IMR-90 (cell line): Measurements from ENCODE around the gene NCBP2. TPM values are rescaled to one million over a fixed set of nuclear protein-coding genes. Genes with fewer than 3 reads are reported as not detected.

Experiments used
- ATAC-seq: fragments of 200-7000 bp; cut with Tn5 transposase; 2 replicates; pipeline ENCODE4 v1.9.1; 2020; ENCODE audit warnings: low read depth, mild to moderate bottlenecking, moderate library complexity
- BruUV-seq: library from RNA; stranded (reverse); fragments of 400-500 nt; replicated peaks from 2 replicates; lab custom pipeline; 2021; lab: Mats Ljungman, UMichigan
- CTCF ChIA-PET: fragments of 300-600 bp; formaldehyde crosslinking; extraction: SDS; loops from one replicate; lab custom pipeline; 2021; ENCODE audit warnings: antibody characterized with exemption; lab: Yijun Ruan, JAX
- POLR2A ChIA-PET: fragments of 300-600 bp; sonication (Branson Sonifier 250); formaldehyde crosslinking; loops from one replicate; lab custom pipeline; 2022; ENCODE audit warnings: antibody characterized with exemption; ENCODE audit not compliant: unreplicated experiment; lab: Charles Lee
- DNase-seq: peaks from one replicate; pipeline ENCODE4 v3.0.0; 2013
- H2AFZ ChIP-seq: replicated peaks from 2 replicates; pipeline ENCODE3; 2013; ENCODE audit warnings: low read length, mild to moderate bottlenecking; ENCODE audit not compliant: poor library complexity
- H2AK5ac ChIP-seq: 2 replicates; pipeline ENCODE4 v1.6.1; 2013; ENCODE audit warnings: low read depth, low read length, inconsistent platforms
- H2AK9ac ChIP-seq: replicated peaks from 2 replicates; pipeline ENCODE3; 2013; ENCODE audit warnings: mild to moderate bottlenecking, low read depth, low read length, moderate library complexity; ENCODE audit not compliant: poor library complexity
- H2BK120ac ChIP-seq: 2 replicates; pipeline ENCODE4 v1.6.1; 2013; ENCODE audit warnings: low read depth, low read length, inconsistent platforms
- H2BK15ac ChIP-seq: 3 replicates; pipeline ENCODE4 v1.6.1; 2013; ENCODE audit warnings: low read depth, low read length, inconsistent platforms
- H2BK20ac ChIP-seq: 2 replicates; pipeline ENCODE4 v1.6.1; 2013; ENCODE audit warnings: low read depth, mild to moderate bottlenecking, inconsistent platforms, low read length, moderate library complexity
- H2BK5ac ChIP-seq: 2 replicates; pipeline ENCODE4 v1.6.1; 2013; ENCODE audit warnings: mild to moderate bottlenecking, low read depth, low read length, inconsistent platforms; ENCODE audit not compliant: poor library complexity, severe bottlenecking
- H3K14ac ChIP-seq: replicated peaks from 2 replicates; pipeline ENCODE4 v1.6.1; 2013; ENCODE audit warnings: low read depth, low read length, inconsistent platforms
- H3K18ac ChIP-seq: 2 replicates; pipeline ENCODE4 v1.6.1; 2013; ENCODE audit warnings: low read depth, low read length, control low read depth
- H3K23ac ChIP-seq: 2 replicates; pipeline ENCODE4 v1.6.1; 2013; ENCODE audit warnings: low read depth, low read length, inconsistent platforms
- H3K27ac ChIP-seq: 2 replicates; pipeline ENCODE4 v1.5.1; 2013; ENCODE audit warnings: mild to moderate bottlenecking, control low read depth, low read length; ENCODE audit not compliant: insufficient read depth
- H3K27me3 ChIP-seq: 2 replicates; pipeline ENCODE4 v1.6.1; 2013; ENCODE audit warnings: low read length; ENCODE audit not compliant: control insufficient read depth, insufficient read depth
- H3K36me3 ChIP-seq: 2 replicates; pipeline ENCODE4 v1.6.1; 2013; ENCODE audit warnings: low read length, mixed read lengths; ENCODE audit not compliant: control insufficient read depth, insufficient read depth
- H3K4ac ChIP-seq: 2 replicates; pipeline ENCODE4 v1.6.1; 2013; ENCODE audit warnings: low read depth, low read length, inconsistent platforms
- H3K4me1 ChIP-seq: 2 replicates; pipeline ENCODE4 v1.6.1; 2013; ENCODE audit warnings: low read length, mixed read lengths; ENCODE audit not compliant: control insufficient read depth, insufficient read depth
- H3K4me2 ChIP-seq: 2 replicates; pipeline ENCODE4 v1.6.1; 2013; ENCODE audit warnings: low read depth, mild to moderate bottlenecking, control low read depth, low read length, moderate library complexity
- H3K4me3 ChIP-seq: 2 replicates; pipeline ENCODE4 v1.5.1; 2013; ENCODE audit warnings: low read depth, mild to moderate bottlenecking, control low read depth, low read length, moderate library complexity; ENCODE audit not compliant: insufficient read depth
- H3K56ac ChIP-seq: 2 replicates; pipeline ENCODE4 v1.6.1; 2013; ENCODE audit warnings: low read length, inconsistent platforms; ENCODE audit not compliant: insufficient read depth; ENCODE audit errors: extremely low read depth
- H3K79me1 ChIP-seq, 2 experiments: 2 replicates each; pipeline ENCODE4 v1.6.1; 2013; ENCODE audit warnings: low read length in 2 of 2, inconsistent platforms in 1 of 2, low read depth in 1 of 2
- H3K9ac ChIP-seq: 2 replicates; pipeline ENCODE4 v1.6.1; 2013; ENCODE audit warnings: low read depth, low read length, control low read depth
- H3K9me1 ChIP-seq: 2 replicates; pipeline ENCODE4 v1.6.1; 2013; ENCODE audit warnings: low read length, inconsistent platforms; ENCODE audit not compliant: insufficient read depth
- H3K9me3 ChIP-seq: 2 replicates; pipeline ENCODE4 v1.6.1; 2013; ENCODE audit warnings: low read length; ENCODE audit not compliant: control insufficient read depth, insufficient read depth
- H4K20me1 ChIP-seq: 2 replicates; pipeline ENCODE4 v1.6.1; 2013; ENCODE audit warnings: low read length, inconsistent platforms; ENCODE audit not compliant: insufficient read depth
- H4K5ac ChIP-seq: 2 replicates; pipeline ENCODE4 v1.6.1; 2013; ENCODE audit warnings: mild to moderate bottlenecking, low read depth, low read length, control low read depth
- H4K8ac ChIP-seq, 2 experiments: 2 replicates each; pipeline ENCODE4 v1.6.1; 2013; ENCODE audit warnings: low read depth in 2 of 2, low read length in 2 of 2, control low read depth in 1 of 2, inconsistent platforms in 1 of 2
- H4K91ac ChIP-seq: 2 replicates; pipeline ENCODE4 v1.6.1; 2013; ENCODE audit warnings: low read depth, low read length, inconsistent platforms; ENCODE audit not compliant: insufficient read depth
- CHD1 ChIP-seq: IDR thresholded peaks from 2 replicates; pipeline ENCODE4 v1.6.1; 2012; ENCODE audit warnings: low read depth, low read length, improper control_type of control experiment
- FOS ChIP-seq: fragments of 150-350 bp; IDR thresholded peaks from 2 replicates; pipeline ENCODE4 v1.6.1; 2016; ENCODE audit warnings: low read depth, low read length
- MAFK ChIP-seq: IDR thresholded peaks from 2 replicates; pipeline ENCODE4 v1.6.1; 2012; ENCODE audit warnings: low read depth, low read length, improper control_type of control experiment
- MAZ ChIP-seq: IDR thresholded peaks from 2 replicates; pipeline ENCODE4 v1.6.1; 2012; ENCODE audit warnings: low read depth, mild to moderate bottlenecking, low read length, improper control_type of control experiment, moderate library complexity, borderline replicate concordance
- MXI1 ChIP-seq: IDR thresholded peaks from 2 replicates; pipeline ENCODE4 v1.6.1; 2012; ENCODE audit warnings: low read depth, mild to moderate bottlenecking, low read length, moderate library complexity, borderline replicate concordance
- NFE2L2 ChIP-seq: fragments of 150-350 bp; IDR thresholded peaks from 2 replicates; pipeline ENCODE4 v1.6.1; 2016; ENCODE audit warnings: low read depth, mild to moderate bottlenecking, low read length
- POLR2A ChIP-seq: IDR thresholded peaks from 2 replicates; pipeline ENCODE4 v1.6.1; 2012; ENCODE audit warnings: mild to moderate bottlenecking, low read depth, low read length
- RCOR1 ChIP-seq: IDR thresholded peaks from 2 replicates; pipeline ENCODE4 v1.6.1; 2012; ENCODE audit warnings: mild to moderate bottlenecking, low read length, improper control_type of control experiment; ENCODE audit not compliant: insufficient replicate concordance
- WGBS, 2 experiments: methylation state at CpG; one replicate each; pipeline versions ENCODE4 v1.1.5 to v1.1.7; 2013; ENCODE audit warnings: missing lambda C conversion rate in 2 of 2; ENCODE audit not compliant: insufficient read length in 1 of 2; ENCODE audit errors: extremely low coverage in 2 of 2; 5-methylcytosine and 5-hydroxymethylcytosine counted together
- dilution Hi-C: fragments of 300-500 bp; cut with HindIII; formaldehyde crosslinking; loops from one replicate; pipeline ENCODE4 v1.14.3; 2018; ENCODE audit warnings: low sequenced_read_pairs; ENCODE audit not compliant: unreplicated experiment
- in situ Hi-C: fragments of 300-500 bp; cut with MboI; formaldehyde crosslinking; loops from 3 replicates; pipeline ENCODE4 v1.14.3; 2019; ENCODE audit warnings: low sequenced_read_pairs, inconsistent platforms, mixed read lengths
- intact Hi-C: fragments of 100-400 bp; cut with micrococcal nuclease; formaldehyde crosslinking; loops from 2 replicates; pipeline ENCODE4 v1.10.0; 2022
- polyA plus RNA-seq, 3 experiments: library from polyadenylated mRNA; depleted of rRNA; stranded (reverse); fragments of >200 nt; gene quantifications; 2 replicates each; pipeline ENCODE4 v1.2.3, GENCODE V29; 2012; ENCODE audit warnings: low replicate concordance in 1 of 3
- total RNA-seq: library from RNA; depleted of rRNA; stranded (reverse); fragments of >200 nt; gene quantifications from 2 replicates; pipeline ENCODE4 v1.2.3, GENCODE V29; 2012
- TF ChIP-seq, protein P1 (sequence below): conservative IDR thresholded peaks from 2 replicates; pipeline ENCODE4 v1.5.1; 2012; ENCODE audit warnings: mild to moderate bottlenecking, low read depth, low read length, improper control_type of control experiment
- TF ChIP-seq, protein P2 (sequence below): fragments of 150-350 bp; IDR thresholded peaks from 2 replicates; pipeline ENCODE4 v1.6.1; 2016; ENCODE audit warnings: low read depth, mild to moderate bottlenecking, low read length, moderate library complexity, borderline replicate concordance

NCBP2 gene
- total and polyA plus RNA-seq, 2 of the 4 experiments (the other 2 are of a cell fraction) = 42.8 to 73.6 TPM

DNA sequence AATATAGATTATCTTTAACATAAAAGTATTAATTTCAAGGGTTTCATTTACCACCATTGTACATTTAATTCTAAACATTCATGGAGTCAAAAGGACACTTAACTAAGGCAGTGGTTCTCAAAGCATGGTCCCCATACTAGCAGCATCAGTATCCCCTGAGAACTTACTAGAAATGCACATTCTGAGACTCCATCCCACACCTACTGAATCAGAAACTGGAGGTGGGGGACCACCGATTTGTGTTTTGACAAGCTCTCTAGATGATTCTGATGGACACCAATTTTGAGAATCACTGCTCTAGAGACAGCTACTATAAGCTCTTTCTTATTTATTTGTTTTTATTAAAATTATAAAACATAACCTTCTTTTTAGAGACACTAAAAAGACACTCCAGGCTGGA lies 40.6 kb downstream of the NCBP2 start:
- no peak overlapping the region for H3K9ac ChIP-seq
- no peak overlapping the region for H4K8ac ChIP-seq
- no peak overlapping the region for H2BK15ac ChIP-seq
- peaks cover 9 to 20% of the 10 kb centered on the region in 2 experiments; a peak in 3 of 4 replicates for H3K79me1 ChIP-seq
- peaks cover 28% of the 10 kb centered on the region for H3K36me3 ChIP-seq
- in situ Hi-C loops (no loop called here), dilution Hi-C loops (no loop called here), intact Hi-C loops (no loop called here)
- H3K4ac ChIP-seq = no peak overlapping the region
- H3K23ac ChIP-seq = no peak overlapping the region
- no peak overlapping the region for H2AK9ac ChIP-seq
- no peaks in the 10 kb centered on the region; the same call in 1 of the 2 replicates for H3K9me1 ChIP-seq
- H3K14ac ChIP-seq = no peak overlapping the region
- TF ChIP-seq, protein P1, sequence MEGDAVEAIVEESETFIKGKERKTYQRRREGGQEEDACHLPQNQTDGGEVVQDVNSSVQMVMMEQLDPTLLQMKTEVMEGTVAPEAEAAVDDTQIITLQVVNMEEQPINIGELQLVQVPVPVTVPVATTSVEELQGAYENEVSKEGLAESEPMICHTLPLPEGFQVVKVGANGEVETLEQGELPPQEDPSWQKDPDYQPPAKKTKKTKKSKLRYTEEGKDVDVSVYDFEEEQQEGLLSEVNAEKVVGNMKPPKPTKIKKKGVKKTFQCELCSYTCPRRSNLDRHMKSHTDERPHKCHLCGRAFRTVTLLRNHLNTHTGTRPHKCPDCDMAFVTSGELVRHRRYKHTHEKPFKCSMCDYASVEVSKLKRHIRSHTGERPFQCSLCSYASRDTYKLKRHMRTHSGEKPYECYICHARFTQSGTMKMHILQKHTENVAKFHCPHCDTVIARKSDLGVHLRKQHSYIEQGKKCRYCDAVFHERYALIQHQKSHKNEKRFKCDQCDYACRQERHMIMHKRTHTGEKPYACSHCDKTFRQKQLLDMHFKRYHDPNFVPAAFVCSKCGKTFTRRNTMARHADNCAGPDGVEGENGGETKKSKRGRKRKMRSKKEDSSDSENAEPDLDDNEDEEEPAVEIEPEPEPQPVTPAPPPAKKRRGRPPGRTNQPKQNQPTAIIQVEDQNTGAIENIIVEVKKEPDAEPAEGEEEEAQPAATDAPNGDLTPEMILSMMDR = no peak
- TF ChIP-seq MXI1 = no peak
- no peak for TF ChIP-seq FOS
- no peak for TF ChIP-seq CHD1
- no peak for TF ChIP-seq POLR2A
- no peak for TF ChIP-seq MAFK
- no peak for TF ChIP-seq NFE2L2
- no peak for TF ChIP-seq RCOR1
- TF ChIP-seq, protein P2, sequence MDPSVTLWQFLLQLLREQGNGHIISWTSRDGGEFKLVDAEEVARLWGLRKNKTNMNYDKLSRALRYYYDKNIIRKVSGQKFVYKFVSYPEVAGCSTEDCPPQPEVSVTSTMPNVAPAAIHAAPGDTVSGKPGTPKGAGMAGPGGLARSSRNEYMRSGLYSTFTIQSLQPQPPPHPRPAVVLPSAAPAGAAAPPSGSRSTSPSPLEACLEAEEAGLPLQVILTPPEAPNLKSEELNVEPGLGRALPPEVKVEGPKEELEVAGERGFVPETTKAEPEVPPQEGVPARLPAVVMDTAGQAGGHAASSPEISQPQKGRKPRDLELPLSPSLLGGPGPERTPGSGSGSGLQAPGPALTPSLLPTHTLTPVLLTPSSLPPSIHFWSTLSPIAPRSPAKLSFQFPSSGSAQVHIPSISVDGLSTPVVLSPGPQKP = no peak
- no peak for TF ChIP-seq MAZ
- H2BK20ac ChIP-seq = no peak overlapping the region
- no peak overlapping the region for H3K18ac ChIP-seq
- H2BK5ac ChIP-seq = no peak overlapping the region
- ChIA-PET CTCF (no interaction called here), POLR2A (no interaction called here)
- 0 out of 2 replicates have a peak, but pooled peaks cover 2% of the 10 kb centered on the region for H3K4me1 ChIP-seq
- no peaks in the 10 kb centered on the region for H3K9me3 ChIP-seq
- H3K27me3 ChIP-seq = no peaks in the 10 kb centered on the region
- no TSS peak for BruUV-seq
- H3K4me3 ChIP-seq = no peak overlapping the region
- H3K56ac ChIP-seq = no peak overlapping the region
- H2AK5ac ChIP-seq = no peak overlapping the region
- H2AFZ ChIP-seq = no peak overlapping the region
- DNase-seq (no peak), ATAC-seq (no peak)
- no peak overlapping the region for H3K27ac ChIP-seq
- no CpG with 5 or more reads among the region's 1 CpG for WGBS, 2 experiments
- no peak overlapping the region for H3K4me2 ChIP-seq
- no peak overlapping the region for H4K5ac ChIP-seq
- 0 out of 2 replicates have a peak, but pooled peaks cover 3% of the 10 kb centered on the region for H4K20me1 ChIP-seq
- no peak overlapping the region for H4K91ac ChIP-seq
- H2BK120ac ChIP-seq = no peak overlapping the region
